Vagina (tissue), 2 donors: ENCODE measurements around the gene NSD2.

Experiments used
- CTCF ChIP-seq, 3 experiments: fragments of 450-650 bp in 2 of 3; fragments of 200-600 bp in 1 of 3; sonication (generic) in 1 of 3; IDR thresholded peaks; one replicate each; pipeline ENCODE4 v1.5.1; 2017 to 2019; ENCODE audit warnings: antibody characterized with exemption in 3 of 3, mild to moderate bottlenecking in 2 of 3, moderate library complexity in 2 of 3
- POLR2A ChIP-seq, 2 donors: fragments of 450-650 bp; IDR thresholded peaks; one replicate each; pipeline ENCODE4 v1.6.1; 2017; ENCODE audit warnings: antibody characterized with exemption in 2 of 2, mild to moderate bottlenecking in 2 of 2, moderate library complexity in 2 of 2
- POLR2AphosphoS5 ChIP-seq, 2 donors: sonication (generic); formaldehyde crosslinking; IDR thresholded peaks; one replicate each; pipeline ENCODE4 v1.9.0; 2017; ENCODE audit warnings: antibody characterized with exemption in 2 of 2, mild to moderate bottlenecking in 2 of 2, low read depth in 1 of 2; ENCODE audit not compliant: insufficient read depth in 1 of 2

DNA sequence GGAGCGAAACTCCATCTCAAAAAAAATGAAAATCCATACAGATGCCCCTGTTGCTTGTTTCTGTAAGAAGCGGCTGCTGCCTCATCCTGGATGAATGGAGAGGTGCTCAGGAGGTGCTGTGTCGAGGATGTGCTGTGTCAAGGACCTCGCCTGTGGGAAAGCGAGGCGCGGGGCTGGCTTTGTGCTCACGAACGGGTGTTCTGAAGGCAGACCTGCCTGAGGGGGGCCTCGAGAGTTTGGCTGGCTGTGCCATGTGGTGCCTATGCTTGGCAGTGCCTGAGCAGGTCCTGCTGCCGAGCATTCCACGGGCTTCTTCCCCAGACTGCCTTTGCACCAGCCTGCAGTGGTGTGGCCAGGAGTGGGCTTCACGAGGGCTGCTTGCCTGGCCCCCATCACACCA, 61.5 kb downstream of the NSD2 start:
- no peak for TF ChIP-seq CTCF (IDR thresholded peaks at IDR 0.05)
- no peak for TF ChIP-seq POLR2AphosphoS5 (IDR thresholded peaks at IDR 0.05; ENCODE audit: insufficient read depth in 1 of 2, low read depth in 1 of 2)
- no peak for TF ChIP-seq POLR2A (IDR thresholded peaks at IDR 0.05)
